ENCODE results near the gene TRABD. TPM values are rescaled to one million over a fixed set of nuclear protein-coding genes. Genes with fewer than 3 reads are reported as not detected.

TRABD gene
- total RNA-seq, 2 experiments from 2014 or later = 126 to 128 TPM

DNA sequence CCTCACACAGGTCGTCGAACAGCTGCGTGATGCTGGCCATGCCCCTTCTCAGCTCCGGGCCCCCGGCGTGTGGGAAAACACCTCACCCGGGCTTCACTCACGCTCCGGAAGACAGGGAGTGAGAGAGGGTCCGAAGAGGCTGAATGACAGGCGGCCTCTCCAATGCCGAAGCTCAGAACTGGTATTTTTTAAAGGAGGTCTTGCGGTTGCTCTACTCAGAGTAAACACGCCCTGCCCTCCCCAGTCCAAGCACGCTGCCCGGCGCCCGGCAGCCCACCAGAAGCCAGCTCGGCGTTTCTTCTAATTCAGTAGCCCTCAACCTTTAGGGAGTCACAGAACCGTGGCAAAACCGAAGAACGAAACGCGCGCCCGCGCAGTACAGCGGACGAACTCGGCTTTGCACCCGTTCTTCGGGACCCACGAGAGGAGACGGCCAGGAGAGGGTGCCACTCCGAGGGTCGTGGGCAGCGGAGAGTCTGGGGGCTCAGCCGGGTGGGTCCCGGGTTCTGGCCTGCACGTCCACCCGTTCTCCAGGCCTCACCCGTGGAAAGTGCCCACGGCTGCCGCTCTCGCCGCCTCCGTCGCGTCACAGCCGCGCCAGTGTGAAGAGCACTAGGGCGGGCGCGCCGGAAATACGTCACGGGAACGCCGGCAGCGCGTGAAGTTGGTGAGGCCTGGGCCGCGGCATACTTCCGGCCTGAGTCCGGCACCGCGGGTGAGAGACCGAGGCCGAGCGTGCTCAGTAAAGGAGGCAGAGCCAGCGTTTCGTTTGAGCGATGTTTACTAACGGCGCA, 58.9 kb downstream of the TRABD start, which contains the start of gene TUBGCP6:
TUBGCP6 (minus strand) TSS at position 604 of the 794 bp plus-strand sequence; CDS start at position 40, 564 bp downstream.
- intact Hi-C loops (cut with micrococcal nuclease; ENCODE audit: unreplicated experiment) = loop anchor here (5.0 to 10.0 kb wide), 3 partner anchors 230 to 283 kb away; partner anchors contain the start of genes LMF2, NCAPH2, SBF1 and SCO2
- Histone ChIP-seq H3K9me2 (ENCODE audit: insufficient read depth, low read length) (no peaks in the 10 kb centered on the region), H3K36me3 (ENCODE audit: insufficient read depth, low read length) (peaks cover 34% of the 10 kb centered on the region), H3K9me3 (ENCODE audit: low read length) (no peaks in the 10 kb centered on the region), H3K4me1 (ENCODE audit: insufficient read depth, low read length, poor library complexity, severe bottlenecking) (peaks cover 42% of the 10 kb centered on the region), H3K79me2 (ENCODE audit: insufficient read depth, low read depth, low read length) (peaks cover 63% of the 10 kb centered on the region), H3K4me2 (ENCODE audit: low read length) (peak within 1 kb of the TSS; percentile 95), H2AFZ (ENCODE audit: low read length) (peak within 1 kb of the TSS; percentile 38; the same call in 1 of the 2 replicates), H3K27ac (ENCODE audit: low read depth, low read length, poor library complexity, severe bottlenecking) (peak within 1 kb of the TSS; percentile 62), H3K4me3 (ENCODE audit: low read depth, low read length, poor library complexity, severe bottlenecking) (peak within 1 kb of the TSS; percentile 81), H4K20me1 (ENCODE audit: insufficient read depth, low read length) (no peaks in the 10 kb centered on the region)
- POLR2A ChIA-PET = no interaction called here
- no TSS peak for BruUV-seq (replicated peaks)
- TF ChIP-seq, protein P1, sequence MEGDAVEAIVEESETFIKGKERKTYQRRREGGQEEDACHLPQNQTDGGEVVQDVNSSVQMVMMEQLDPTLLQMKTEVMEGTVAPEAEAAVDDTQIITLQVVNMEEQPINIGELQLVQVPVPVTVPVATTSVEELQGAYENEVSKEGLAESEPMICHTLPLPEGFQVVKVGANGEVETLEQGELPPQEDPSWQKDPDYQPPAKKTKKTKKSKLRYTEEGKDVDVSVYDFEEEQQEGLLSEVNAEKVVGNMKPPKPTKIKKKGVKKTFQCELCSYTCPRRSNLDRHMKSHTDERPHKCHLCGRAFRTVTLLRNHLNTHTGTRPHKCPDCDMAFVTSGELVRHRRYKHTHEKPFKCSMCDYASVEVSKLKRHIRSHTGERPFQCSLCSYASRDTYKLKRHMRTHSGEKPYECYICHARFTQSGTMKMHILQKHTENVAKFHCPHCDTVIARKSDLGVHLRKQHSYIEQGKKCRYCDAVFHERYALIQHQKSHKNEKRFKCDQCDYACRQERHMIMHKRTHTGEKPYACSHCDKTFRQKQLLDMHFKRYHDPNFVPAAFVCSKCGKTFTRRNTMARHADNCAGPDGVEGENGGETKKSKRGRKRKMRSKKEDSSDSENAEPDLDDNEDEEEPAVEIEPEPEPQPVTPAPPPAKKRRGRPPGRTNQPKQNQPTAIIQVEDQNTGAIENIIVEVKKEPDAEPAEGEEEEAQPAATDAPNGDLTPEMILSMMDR (conservative IDR thresholded peaks at IDR 0.05; ENCODE audit: low read length) = 0 out of 2 replicates have a peak, but pooled peaks have one; percentile 37
- no peak for TF ChIP-seq EZH2phosphoT487 (IDR thresholded peaks at IDR 0.05; ENCODE audit: borderline replicate concordance, low read depth, low read length)
- DNase-seq (ENCODE audit: low spot score) = peak; percentile 94
- CTCF ChIA-PET (ENCODE audit: unreplicated experiment) = interaction anchor here (0.6 kb wide), 1 partner anchor 32 kb away, joined by 6 read pairs; no protein-coding TSS in a partner anchor

DNA sequence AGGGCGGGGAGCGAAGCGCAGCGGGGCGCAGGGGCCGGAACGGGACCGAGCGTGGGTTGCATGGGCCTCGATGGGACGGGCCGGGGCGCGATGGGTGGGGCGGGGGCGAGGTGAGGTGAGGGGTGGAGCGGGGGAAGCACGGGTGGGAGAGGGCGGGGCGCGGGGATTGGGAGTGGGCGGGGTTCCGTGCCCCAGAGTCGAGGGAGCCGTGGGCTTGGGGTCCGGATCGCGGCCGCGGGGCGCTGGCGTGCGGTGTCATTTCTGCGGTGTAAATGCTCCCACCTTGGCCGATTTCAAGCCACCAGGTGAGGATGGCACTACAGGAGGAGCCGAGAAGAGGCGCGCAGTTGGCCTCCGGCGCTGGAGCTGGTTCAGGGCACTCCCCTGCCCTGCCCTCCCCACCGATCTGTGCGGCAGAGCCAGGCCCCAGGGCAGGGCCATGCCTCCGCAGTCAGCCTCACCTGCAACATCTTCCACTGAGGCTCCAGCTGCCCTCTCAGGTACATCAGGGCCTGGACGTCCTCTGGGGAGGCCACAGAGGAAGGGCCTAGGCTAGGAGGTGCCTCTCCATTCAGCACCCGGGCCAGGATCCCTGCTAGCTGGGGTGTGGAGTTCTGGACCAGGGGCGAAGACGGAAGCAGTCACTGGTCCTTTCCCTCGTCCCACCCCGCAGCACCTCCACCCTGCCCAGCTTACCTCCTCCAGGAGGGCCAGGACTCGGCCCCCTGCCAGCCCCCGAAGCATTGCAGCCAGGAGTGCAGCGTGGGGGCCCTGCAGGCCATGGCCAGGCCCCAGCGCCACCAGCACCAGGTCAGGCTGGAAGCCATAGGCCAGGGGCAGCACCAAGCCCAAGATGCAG, 59.7 kb downstream of the TRABD start:
- H3K79me2 ChIP-seq (ENCODE audit: insufficient read depth, low read depth, low read length) = peaks cover 55% of the 10 kb centered on the region
- H3K27ac ChIP-seq (ENCODE audit: low read depth, low read length, poor library complexity, severe bottlenecking) = peak overlapping the region; percentile 62
- no peak overlapping the region for H2AFZ ChIP-seq (ENCODE audit: low read length)
- POLR2A ChIA-PET = no interaction called here
- no peak for DNase-seq (ENCODE audit: low spot score)
- no peaks in the 10 kb centered on the region for H3K9me3 ChIP-seq (ENCODE audit: low read length)
- peak overlapping the region; percentile 95 for H3K4me2 ChIP-seq (ENCODE audit: low read length)
- no peaks in the 10 kb centered on the region for H4K20me1 ChIP-seq (ENCODE audit: insufficient read depth, low read length)
- no TSS peak for BruUV-seq (replicated peaks)
- intact Hi-C loops (cut with micrococcal nuclease; ENCODE audit: unreplicated experiment) = loop anchor here (10.0 kb wide), 2 partner anchors 229 to 259 kb away; partner anchors contain the start of genes LMF2, NCAPH2 and SBF1
- peaks cover 25% of the 10 kb centered on the region; the same call in 1 of the 2 replicates for H3K36me3 ChIP-seq (ENCODE audit: insufficient read depth, low read length)
- CTCF ChIA-PET (ENCODE audit: unreplicated experiment) = no interaction called here
- no peaks in the 10 kb centered on the region for H3K9me2 ChIP-seq (ENCODE audit: insufficient read depth, low read length)
- TF ChIP-seq, protein P1 (conservative IDR thresholded peaks at IDR 0.05; ENCODE audit: low read length) = no peak
- no peak for TF ChIP-seq EZH2phosphoT487 (IDR thresholded peaks at IDR 0.05; ENCODE audit: borderline replicate concordance, low read depth, low read length)
- peak overlapping the region; percentile 81 for H3K4me3 ChIP-seq (ENCODE audit: low read depth, low read length, poor library complexity, severe bottlenecking)
- H3K4me1 ChIP-seq (ENCODE audit: insufficient read depth, low read length, poor library complexity, severe bottlenecking) = peaks cover 50% of the 10 kb centered on the region

Measured in OCI-LY7 (cell line).